HepG2 (cell line): ENCODE measurements around the gene BFAR. TPM values are rescaled to one million over a fixed set of nuclear protein-coding genes. Genes with fewer than 3 reads are reported as not detected.

Experiments used
- CENPBD1 ChIP-seq: sonication (generic); formaldehyde crosslinking; IDR thresholded peaks from 2 replicates; pipeline ENCODE4 v1.8.0; 2022; ENCODE audit warnings: missing genetic modification reagents, low read depth, mild to moderate bottlenecking, borderline replicate concordance
- ESRRA ChIP-seq: sonication (generic); formaldehyde crosslinking; IDR thresholded peaks from 2 replicates; pipeline ENCODE4 v1.5.1; 2020; ENCODE audit warnings: mild to moderate bottlenecking, low read depth, missing genetic modification reagents
- FIP1L1 ChIP-seq: fragments of 200-400 bp; formaldehyde crosslinking; IDR thresholded peaks from 2 replicates; pipeline ENCODE4 v1.6.1; 2018; ENCODE audit warnings: low read depth, mild to moderate bottlenecking, low read length, moderate library complexity, borderline replicate concordance; ENCODE audit not compliant: insufficient read depth
- FOSL1 ChIP-seq: sonication (generic); formaldehyde crosslinking; IDR thresholded peaks from 2 replicates; pipeline ENCODE4 v1.9.0; 2021; ENCODE audit warnings: missing genetic modification reagents, borderline replicate concordance
- ISX ChIP-seq: sonication (generic); formaldehyde crosslinking; conservative IDR thresholded peaks from 2 replicates; pipeline ENCODE4 v1.5.0; 2020; ENCODE audit warnings: missing genetic modification reagents
- MBD4 ChIP-seq: IDR thresholded peaks from 2 replicates; pipeline ENCODE4 v1.6.1; 2012; ENCODE audit warnings: low read length, inconsistent platforms, borderline replicate concordance
- MED8 ChIP-seq: sonication (generic); formaldehyde crosslinking; IDR thresholded peaks from 2 replicates; pipeline ENCODE4 v1.8.1; 2023; ENCODE audit warnings: mild to moderate bottlenecking, missing genetic modification reagents; ENCODE audit not compliant: insufficient replicate concordance
- NCOA1 ChIP-seq: sonication (generic); formaldehyde crosslinking; IDR thresholded peaks from 2 replicates; pipeline ENCODE4 v1.9.0; 2021; ENCODE audit warnings: missing genetic modification reagents
- NFIC ChIP-seq: IDR thresholded peaks from 2 replicates; pipeline ENCODE4 v1.6.1; 2012; ENCODE audit warnings: mild to moderate bottlenecking, low read length, inconsistent platforms
- RBM39 ChIP-seq: fragments of 200-400 bp; formaldehyde crosslinking; IDR thresholded peaks from one replicate; pipeline ENCODE4 v1.6.1; 2018; ENCODE audit warnings: antibody characterized with exemption, mild to moderate bottlenecking, low read depth, low read length; ENCODE audit not compliant: poor library complexity, severe bottlenecking
- SRSF1 ChIP-seq: fragments of 200-400 bp; formaldehyde crosslinking; optimal IDR thresholded peaks from 2 replicates; pipeline ENCODE3; 2017; ENCODE audit warnings: mild to moderate bottlenecking, low read depth, low read length, moderate library complexity
- SUZ12 ChIP-seq: fragments of 150-350 bp; IDR thresholded peaks from 2 replicates; pipeline ENCODE4 v1.6.1; 2014; ENCODE audit warnings: low read depth, low read length
- ZBTB38 ChIP-seq: sonication (generic); formaldehyde crosslinking; IDR thresholded peaks from 2 replicates; pipeline ENCODE4 v1.5.1; 2020; ENCODE audit warnings: mild to moderate bottlenecking, missing genetic modification reagents
- ZNF17 ChIP-seq: sonication (generic); formaldehyde crosslinking; IDR thresholded peaks from 2 replicates; pipeline ENCODE4 v1.5.0; 2020; ENCODE audit warnings: mild to moderate bottlenecking, missing genetic modification reagents
- ZNF207 ChIP-seq: fragments of 450-650 bp; IDR thresholded peaks from 2 replicates; pipeline ENCODE4 v1.6.1; 2016; ENCODE audit warnings: antibody characterized with exemption, borderline replicate concordance
- ZNF354B ChIP-seq: sonication (generic); formaldehyde crosslinking; IDR thresholded peaks from 2 replicates; pipeline ENCODE4 v1.8.0; 2022; ENCODE audit warnings: mild to moderate bottlenecking, missing genetic modification reagents
- ZNF576 ChIP-seq: sonication (generic); formaldehyde crosslinking; IDR thresholded peaks from 2 replicates; pipeline ENCODE4 v1.4.0; 2020; ENCODE audit warnings: mild to moderate bottlenecking, missing genetic modification reagents
- ZNF749 ChIP-seq: sonication (generic); formaldehyde crosslinking; IDR thresholded peaks from 2 replicates; pipeline ENCODE4 v1.8.0; 2022; ENCODE audit warnings: mild to moderate bottlenecking, missing genetic modification reagents, moderate library complexity, borderline replicate concordance
- ZNF839 ChIP-seq: sonication (generic); formaldehyde crosslinking; IDR thresholded peaks from 2 replicates; pipeline ENCODE4 v1.4.0; 2020; ENCODE audit warnings: missing genetic modification reagents, mild to moderate bottlenecking, borderline replicate concordance
- ZSCAN22 ChIP-seq: sonication (generic); formaldehyde crosslinking; IDR thresholded peaks from 2 replicates; pipeline ENCODE4 v1.4.0; 2020; ENCODE audit warnings: mild to moderate bottlenecking, missing genetic modification reagents
- ZSCAN25 ChIP-seq: sonication (generic); formaldehyde crosslinking; IDR thresholded peaks from 2 replicates; pipeline ENCODE4 v1.8.0; 2022; ENCODE audit warnings: mild to moderate bottlenecking, missing genetic modification reagents
- ZSCAN5A ChIP-seq: sonication (generic); formaldehyde crosslinking; IDR thresholded peaks from 2 replicates; pipeline ENCODE4 v1.8.0; 2022; ENCODE audit warnings: mild to moderate bottlenecking, missing genetic modification reagents, borderline replicate concordance
- polyA plus RNA-seq, 8 experiments: library from polyadenylated mRNA; depleted of rRNA in 3 of 8; stranded (reverse) in 7 of 8; unstranded in 1 of 8; fragments of >200 nt; fragmentation: Illumina TruSeq in 4 of 8; extraction: Trizol in 4 of 8; gene quantifications; 2 replicates each; pipeline versions ENCODE4 v1.2.1 to v1.2.3, GENCODE V29; 2011 to 2016; ENCODE audit warnings: low read depth in 4 of 8, missing spikeins in 1 of 8, mixed read lengths in 1 of 8; ENCODE audit not compliant: insufficient read depth in 1 of 8
- total RNA-seq, 5 experiments: library from RNA; depleted of rRNA; stranded (reverse); fragments of >200 nt; fragmentation: Illumina TruSeq; extraction: Trizol; gene quantifications; 2 replicates each; pipeline ENCODE4 v1.2.3, GENCODE V29; 2016; ENCODE audit warnings: low read depth in 1 of 5
- TF ChIP-seq, protein P1 (sequence below): sonication (generic); formaldehyde crosslinking; IDR thresholded peaks from 2 replicates; pipeline ENCODE4 v1.5.0; 2020; ENCODE audit warnings: mild to moderate bottlenecking, missing genetic modification reagents
- TF ChIP-seq, protein P2 (sequence below): sonication (generic); formaldehyde crosslinking; IDR thresholded peaks from 2 replicates; pipeline ENCODE4 v1.5.0; 2020; ENCODE audit warnings: missing genetic modification reagents, mild to moderate bottlenecking, borderline replicate concordance

Gene BFAR
- total and polyA plus RNA-seq, 2 of the 13 experiments (the other 11 are each of a cell fraction or from before 2014, with no cell fraction given), result 96.9 to 120 TPM

- 0 out of 2 replicates have a peak, but pooled peaks have one; percentile 84 for TF ChIP-seq FIP1L1
- TF ChIP-seq ZNF354B, result no peak; the same call in 1 of the 2 replicates
- TF ChIP-seq ZSCAN25 (CRISPR knock-in tag), result peak; percentile 58
- peak; percentile 70 for TF ChIP-seq FOSL1
- TF ChIP-seq, protein P1, sequence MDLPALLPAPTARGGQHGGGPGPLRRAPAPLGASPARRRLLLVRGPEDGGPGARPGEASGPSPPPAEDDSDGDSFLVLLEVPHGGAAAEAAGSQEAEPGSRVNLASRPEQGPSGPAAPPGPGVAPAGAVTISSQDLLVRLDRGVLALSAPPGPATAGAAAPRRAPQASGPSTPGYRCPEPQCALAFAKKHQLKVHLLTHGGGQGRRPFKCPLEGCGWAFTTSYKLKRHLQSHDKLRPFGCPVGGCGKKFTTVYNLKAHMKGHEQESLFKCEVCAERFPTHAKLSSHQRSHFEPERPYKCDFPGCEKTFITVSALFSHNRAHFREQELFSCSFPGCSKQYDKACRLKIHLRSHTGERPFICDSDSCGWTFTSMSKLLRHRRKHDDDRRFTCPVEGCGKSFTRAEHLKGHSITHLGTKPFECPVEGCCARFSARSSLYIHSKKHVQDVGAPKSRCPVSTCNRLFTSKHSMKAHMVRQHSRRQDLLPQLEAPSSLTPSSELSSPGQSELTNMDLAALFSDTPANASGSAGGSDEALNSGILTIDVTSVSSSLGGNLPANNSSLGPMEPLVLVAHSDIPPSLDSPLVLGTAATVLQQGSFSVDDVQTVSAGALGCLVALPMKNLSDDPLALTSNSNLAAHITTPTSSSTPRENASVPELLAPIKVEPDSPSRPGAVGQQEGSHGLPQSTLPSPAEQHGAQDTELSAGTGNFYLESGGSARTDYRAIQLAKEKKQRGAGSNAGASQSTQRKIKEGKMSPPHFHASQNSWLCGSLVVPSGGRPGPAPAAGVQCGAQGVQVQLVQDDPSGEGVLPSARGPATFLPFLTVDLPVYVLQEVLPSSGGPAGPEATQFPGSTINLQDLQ (CRISPR knock-in tag), result peak; percentile 92; the same call in 1 of the 2 replicates
- no peak for TF ChIP-seq CENPBD1 (CRISPR knock-in tag)
- peak; percentile 88; the same call in 1 of the 2 replicates for TF ChIP-seq ZNF839 (CRISPR knock-in tag)
- TF ChIP-seq NFIC, result no peak
- TF ChIP-seq ZSCAN22 (CRISPR knock-in tag), result no peak
- no peak for TF ChIP-seq MBD4
- TF ChIP-seq ZBTB38 (CRISPR knock-in tag), result peak; percentile 59
- peak; percentile 88 for TF ChIP-seq ZSCAN5A (CRISPR knock-in tag)
- TF ChIP-seq ZNF207, result no peak
- peak; percentile 87 for TF ChIP-seq ISX
- TF ChIP-seq ZNF749 (CRISPR knock-in tag), result peak; percentile 98
- TF ChIP-seq ESRRA (CRISPR knock-in tag), result 0 out of 2 replicates have a peak, but pooled peaks have one; percentile 65
- TF ChIP-seq ZNF576, result peak; percentile 83; the same call in 1 of the 2 replicates
- TF ChIP-seq SRSF1, result peak; percentile 48
- no peak for TF ChIP-seq SUZ12
- no peak for TF ChIP-seq NCOA1 (CRISPR knock-in tag)
- TF ChIP-seq MED8 (CRISPR knock-in tag), result peak; percentile 95
- peak; percentile 90 for TF ChIP-seq RBM39
- TF ChIP-seq, protein P2, sequence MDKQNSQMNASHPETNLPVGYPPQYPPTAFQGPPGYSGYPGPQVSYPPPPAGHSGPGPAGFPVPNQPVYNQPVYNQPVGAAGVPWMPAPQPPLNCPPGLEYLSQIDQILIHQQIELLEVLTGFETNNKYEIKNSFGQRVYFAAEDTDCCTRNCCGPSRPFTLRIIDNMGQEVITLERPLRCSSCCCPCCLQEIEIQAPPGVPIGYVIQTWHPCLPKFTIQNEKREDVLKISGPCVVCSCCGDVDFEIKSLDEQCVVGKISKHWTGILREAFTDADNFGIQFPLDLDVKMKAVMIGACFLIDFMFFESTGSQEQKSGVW, result no peak
- peak; percentile 81; the same call in 1 of the 2 replicates for TF ChIP-seq ZNF17
Observed at GRCh38 chr16:14629919-14630619, 2.7 kb upstream of the BFAR start, which contains the start of gene PARN (continued).
